PFSK-1 (cell line): ENCODE measurements around the gene AIRE.

Experiments used
- FOXP2 ChIP-seq: optimal IDR thresholded peaks from 2 replicates; pipeline ENCODE3; 2011; ENCODE audit warnings: borderline replicate concordance, control low read depth, inconsistent platforms; ENCODE audit not compliant: insufficient read depth; ENCODE audit errors: extremely low read length, extremely low read depth
- POLR2AphosphoS5 ChIP-seq: IDR thresholded peaks from 2 replicates; pipeline ENCODE4 v1.6.1; 2012; ENCODE audit warnings: low read depth, mild to moderate bottlenecking, control low read depth, low read length, moderate library complexity
- SIN3A ChIP-seq: IDR thresholded peaks from 2 replicates; pipeline ENCODE4 v1.6.1; 2012; ENCODE audit warnings: mild to moderate bottlenecking, low read length, moderate library complexity, borderline replicate concordance; ENCODE audit not compliant: insufficient read depth
- TAF1 ChIP-seq: IDR thresholded peaks from 2 replicates; pipeline ENCODE4 v1.6.1; 2012; ENCODE audit warnings: low read length, control low read depth, borderline replicate concordance; ENCODE audit not compliant: insufficient read depth
- TF ChIP-seq, protein P1 (sequence below), 2 experiments: IDR thresholded peaks; 2 replicates each; pipeline versions ENCODE4 v1.6.1 to v1.8.0; 2011 to 2012; ENCODE audit warnings: low read depth in 2 of 2, low read length in 2 of 2, control low read depth in 1 of 2, inconsistent platforms in 1 of 2, mild to moderate bottlenecking in 1 of 2, moderate library complexity in 1 of 2; ENCODE audit not compliant: insufficient read depth in 1 of 2

Gene AIRE

DNA sequence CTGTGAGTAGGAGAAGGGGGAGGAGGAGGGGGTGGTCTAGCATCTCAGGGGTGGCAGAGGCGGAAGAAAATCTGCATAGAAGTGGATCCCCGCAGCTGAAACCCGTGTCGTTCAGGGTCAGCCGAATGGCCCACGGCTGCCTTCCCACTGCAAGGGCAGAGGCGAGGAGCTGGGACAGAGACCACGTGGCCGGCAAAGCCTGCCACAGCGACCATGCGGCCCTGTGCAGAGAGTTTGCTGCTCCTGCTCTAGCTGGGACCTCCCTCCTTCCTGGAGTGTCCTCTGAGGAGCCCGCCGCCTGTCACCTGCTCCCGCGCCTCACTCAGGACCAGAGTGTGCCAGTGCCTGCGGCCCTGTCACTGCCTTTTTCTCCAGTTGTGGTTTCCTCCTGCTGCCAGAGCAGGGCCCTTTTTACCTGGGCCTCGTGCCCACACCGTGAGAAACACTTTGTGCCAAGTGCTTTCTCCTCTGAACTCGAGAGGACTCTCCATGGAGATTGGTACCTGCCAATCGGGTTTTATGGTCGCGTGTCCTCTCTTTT, 62.3 kb downstream of the AIRE start:
- TF ChIP-seq, protein P1, sequence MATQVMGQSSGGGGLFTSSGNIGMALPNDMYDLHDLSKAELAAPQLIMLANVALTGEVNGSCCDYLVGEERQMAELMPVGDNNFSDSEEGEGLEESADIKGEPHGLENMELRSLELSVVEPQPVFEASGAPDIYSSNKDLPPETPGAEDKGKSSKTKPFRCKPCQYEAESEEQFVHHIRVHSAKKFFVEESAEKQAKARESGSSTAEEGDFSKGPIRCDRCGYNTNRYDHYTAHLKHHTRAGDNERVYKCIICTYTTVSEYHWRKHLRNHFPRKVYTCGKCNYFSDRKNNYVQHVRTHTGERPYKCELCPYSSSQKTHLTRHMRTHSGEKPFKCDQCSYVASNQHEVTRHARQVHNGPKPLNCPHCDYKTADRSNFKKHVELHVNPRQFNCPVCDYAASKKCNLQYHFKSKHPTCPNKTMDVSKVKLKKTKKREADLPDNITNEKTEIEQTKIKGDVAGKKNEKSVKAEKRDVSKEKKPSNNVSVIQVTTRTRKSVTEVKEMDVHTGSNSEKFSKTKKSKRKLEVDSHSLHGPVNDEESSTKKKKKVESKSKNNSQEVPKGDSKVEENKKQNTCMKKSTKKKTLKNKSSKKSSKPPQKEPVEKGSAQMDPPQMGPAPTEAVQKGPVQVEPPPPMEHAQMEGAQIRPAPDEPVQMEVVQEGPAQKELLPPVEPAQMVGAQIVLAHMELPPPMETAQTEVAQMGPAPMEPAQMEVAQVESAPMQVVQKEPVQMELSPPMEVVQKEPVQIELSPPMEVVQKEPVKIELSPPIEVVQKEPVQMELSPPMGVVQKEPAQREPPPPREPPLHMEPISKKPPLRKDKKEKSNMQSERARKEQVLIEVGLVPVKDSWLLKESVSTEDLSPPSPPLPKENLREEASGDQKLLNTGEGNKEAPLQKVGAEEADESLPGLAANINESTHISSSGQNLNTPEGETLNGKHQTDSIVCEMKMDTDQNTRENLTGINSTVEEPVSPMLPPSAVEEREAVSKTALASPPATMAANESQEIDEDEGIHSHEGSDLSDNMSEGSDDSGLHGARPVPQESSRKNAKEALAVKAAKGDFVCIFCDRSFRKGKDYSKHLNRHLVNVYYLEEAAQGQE (IDR thresholded peaks at IDR 0.05; ENCODE audit: insufficient read depth in 1 of 2, low read depth in 2 of 2, low read length in 2 of 2): no peak
- TF ChIP-seq FOXP2 (no peak), SIN3A (no peak), POLR2AphosphoS5 (no peak), TAF1 (no peak)
